WTC11 (cell line): ENCODE results near the gene TRAPPC3.

Experiments used
- CREM ChIP-seq: sonication (generic); formaldehyde crosslinking; IDR thresholded peaks from 2 replicates; pipeline ENCODE4 v1.8.1; 2022; ENCODE audit warnings: mild to moderate bottlenecking, missing genetic modification reagents, moderate library complexity
- ETV6 ChIP-seq: sonication (generic); formaldehyde crosslinking; IDR thresholded peaks from 2 replicates; pipeline ENCODE4 v1.8.1; 2022; ENCODE audit warnings: mild to moderate bottlenecking, missing genetic modification reagents
- FOXK1 ChIP-seq: sonication (generic); formaldehyde crosslinking; IDR thresholded peaks from 2 replicates; pipeline ENCODE4 v1.8.0; 2022; ENCODE audit warnings: mild to moderate bottlenecking, moderate library complexity, missing genetic modification reagents
- SP1 ChIP-seq: sonication (generic); formaldehyde crosslinking; conservative IDR thresholded peaks from 2 replicates; pipeline ENCODE4 v1.8.1; 2022; ENCODE audit warnings: missing genetic modification reagents
- TEAD4 ChIP-seq: sonication (generic); formaldehyde crosslinking; IDR thresholded peaks from 2 replicates; pipeline ENCODE4 v1.8.0; 2022; ENCODE audit warnings: mild to moderate bottlenecking, missing genetic modification reagents
- ZNF219 ChIP-seq: sonication (generic); formaldehyde crosslinking; IDR thresholded peaks from 2 replicates; pipeline ENCODE4 v1.8.0; 2023; ENCODE audit warnings: missing genetic modification reagents, mild to moderate bottlenecking, borderline replicate concordance
- ZNF317 ChIP-seq: sonication (generic); formaldehyde crosslinking; IDR thresholded peaks from 2 replicates; pipeline ENCODE4 v1.8.1; 2023; ENCODE audit warnings: low read depth, mild to moderate bottlenecking, moderate library complexity, missing genetic modification reagents, borderline replicate concordance
- TF ChIP-seq, protein P1 (sequence below): fragments of 200-600 bp; IDR thresholded peaks from 2 replicates; pipeline ENCODE4 v1.8.0; 2022; ENCODE audit warnings: antibody characterized with exemption
- TF ChIP-seq, protein P2 (sequence below): sonication (generic); formaldehyde crosslinking; conservative IDR thresholded peaks from 2 replicates; pipeline ENCODE4 v1.8.1; 2022; ENCODE audit warnings: mild to moderate bottlenecking, missing genetic modification reagents
- TF ChIP-seq, protein P3 (sequence below): sonication (generic); formaldehyde crosslinking; IDR thresholded peaks from 2 replicates; pipeline ENCODE4 v1.8.0; 2022; ENCODE audit warnings: mild to moderate bottlenecking, missing genetic modification reagents
- TF ChIP-seq, protein P4 (sequence below): sonication (generic); formaldehyde crosslinking; IDR thresholded peaks from 2 replicates; pipeline ENCODE4 v1.8.1; 2023; ENCODE audit warnings: mild to moderate bottlenecking, missing genetic modification reagents, moderate library complexity
- TF ChIP-seq, protein P5 (sequence below): fragments of 250-450 bp; sonication (Bioruptor Pico); IDR thresholded peaks from 2 replicates; pipeline ENCODE4 v1.9.0; 2021; ENCODE audit warnings: mild to moderate bottlenecking, borderline replicate concordance
- TF ChIP-seq, protein P6 (sequence below): sonication (generic); formaldehyde crosslinking; IDR thresholded peaks from 2 replicates; pipeline ENCODE4 v1.8.1; 2022; ENCODE audit warnings: low read depth, missing genetic modification reagents, borderline replicate concordance

DNA sequence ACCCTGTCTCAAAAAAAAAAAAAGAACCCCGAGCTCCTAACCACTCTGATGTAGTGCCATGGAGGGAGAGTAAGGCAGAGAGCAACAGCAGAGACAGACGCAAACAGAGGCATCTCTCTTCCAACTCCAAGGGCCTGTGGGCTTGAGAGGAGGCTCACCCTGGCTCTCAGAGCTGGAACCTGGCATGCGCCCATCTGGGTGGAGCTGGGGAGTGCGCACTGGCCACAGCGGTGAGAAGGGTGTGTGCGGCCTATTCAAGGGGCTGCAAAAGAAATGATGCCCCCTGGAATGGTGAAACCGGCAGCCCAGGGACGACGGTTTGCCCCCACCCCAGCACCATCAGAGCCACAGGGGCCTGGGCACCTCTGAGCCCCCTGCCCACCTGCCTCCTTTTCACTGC lies 41.9 kb downstream of the TRAPPC3 start:
- TF ChIP-seq, protein P1, sequence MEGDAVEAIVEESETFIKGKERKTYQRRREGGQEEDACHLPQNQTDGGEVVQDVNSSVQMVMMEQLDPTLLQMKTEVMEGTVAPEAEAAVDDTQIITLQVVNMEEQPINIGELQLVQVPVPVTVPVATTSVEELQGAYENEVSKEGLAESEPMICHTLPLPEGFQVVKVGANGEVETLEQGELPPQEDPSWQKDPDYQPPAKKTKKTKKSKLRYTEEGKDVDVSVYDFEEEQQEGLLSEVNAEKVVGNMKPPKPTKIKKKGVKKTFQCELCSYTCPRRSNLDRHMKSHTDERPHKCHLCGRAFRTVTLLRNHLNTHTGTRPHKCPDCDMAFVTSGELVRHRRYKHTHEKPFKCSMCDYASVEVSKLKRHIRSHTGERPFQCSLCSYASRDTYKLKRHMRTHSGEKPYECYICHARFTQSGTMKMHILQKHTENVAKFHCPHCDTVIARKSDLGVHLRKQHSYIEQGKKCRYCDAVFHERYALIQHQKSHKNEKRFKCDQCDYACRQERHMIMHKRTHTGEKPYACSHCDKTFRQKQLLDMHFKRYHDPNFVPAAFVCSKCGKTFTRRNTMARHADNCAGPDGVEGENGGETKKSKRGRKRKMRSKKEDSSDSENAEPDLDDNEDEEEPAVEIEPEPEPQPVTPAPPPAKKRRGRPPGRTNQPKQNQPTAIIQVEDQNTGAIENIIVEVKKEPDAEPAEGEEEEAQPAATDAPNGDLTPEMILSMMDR, result no peak
- TF ChIP-seq ZNF219 (no peak), ZNF317 (CRISPR knock-in tag) (no peak), FOXK1 (CRISPR knock-in tag) (no peak), ETV6 (no peak), CREM (CRISPR knock-in tag) (no peak), TEAD4 (CRISPR knock-in tag) (no peak), SP1 (CRISPR knock-in tag) (no peak)
- TF ChIP-seq, protein P2, sequence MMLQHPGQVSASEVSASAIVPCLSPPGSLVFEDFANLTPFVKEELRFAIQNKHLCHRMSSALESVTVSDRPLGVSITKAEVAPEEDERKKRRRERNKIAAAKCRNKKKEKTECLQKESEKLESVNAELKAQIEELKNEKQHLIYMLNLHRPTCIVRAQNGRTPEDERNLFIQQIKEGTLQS (CRISPR knock-in tag), result no peak
- TF ChIP-seq, protein P3, sequence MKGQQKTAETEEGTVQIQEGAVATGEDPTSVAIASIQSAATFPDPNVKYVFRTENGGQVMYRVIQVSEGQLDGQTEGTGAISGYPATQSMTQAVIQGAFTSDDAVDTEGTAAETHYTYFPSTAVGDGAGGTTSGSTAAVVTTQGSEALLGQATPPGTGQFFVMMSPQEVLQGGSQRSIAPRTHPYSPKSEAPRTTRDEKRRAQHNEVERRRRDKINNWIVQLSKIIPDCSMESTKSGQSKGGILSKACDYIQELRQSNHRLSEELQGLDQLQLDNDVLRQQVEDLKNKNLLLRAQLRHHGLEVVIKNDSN (CRISPR knock-in tag), result no peak
- TF ChIP-seq, protein P4, sequence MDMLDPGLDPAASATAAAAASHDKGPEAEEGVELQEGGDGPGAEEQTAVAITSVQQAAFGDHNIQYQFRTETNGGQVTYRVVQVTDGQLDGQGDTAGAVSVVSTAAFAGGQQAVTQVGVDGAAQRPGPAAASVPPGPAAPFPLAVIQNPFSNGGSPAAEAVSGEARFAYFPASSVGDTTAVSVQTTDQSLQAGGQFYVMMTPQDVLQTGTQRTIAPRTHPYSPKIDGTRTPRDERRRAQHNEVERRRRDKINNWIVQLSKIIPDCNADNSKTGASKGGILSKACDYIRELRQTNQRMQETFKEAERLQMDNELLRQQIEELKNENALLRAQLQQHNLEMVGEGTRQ, result no peak
- TF ChIP-seq, protein P5, sequence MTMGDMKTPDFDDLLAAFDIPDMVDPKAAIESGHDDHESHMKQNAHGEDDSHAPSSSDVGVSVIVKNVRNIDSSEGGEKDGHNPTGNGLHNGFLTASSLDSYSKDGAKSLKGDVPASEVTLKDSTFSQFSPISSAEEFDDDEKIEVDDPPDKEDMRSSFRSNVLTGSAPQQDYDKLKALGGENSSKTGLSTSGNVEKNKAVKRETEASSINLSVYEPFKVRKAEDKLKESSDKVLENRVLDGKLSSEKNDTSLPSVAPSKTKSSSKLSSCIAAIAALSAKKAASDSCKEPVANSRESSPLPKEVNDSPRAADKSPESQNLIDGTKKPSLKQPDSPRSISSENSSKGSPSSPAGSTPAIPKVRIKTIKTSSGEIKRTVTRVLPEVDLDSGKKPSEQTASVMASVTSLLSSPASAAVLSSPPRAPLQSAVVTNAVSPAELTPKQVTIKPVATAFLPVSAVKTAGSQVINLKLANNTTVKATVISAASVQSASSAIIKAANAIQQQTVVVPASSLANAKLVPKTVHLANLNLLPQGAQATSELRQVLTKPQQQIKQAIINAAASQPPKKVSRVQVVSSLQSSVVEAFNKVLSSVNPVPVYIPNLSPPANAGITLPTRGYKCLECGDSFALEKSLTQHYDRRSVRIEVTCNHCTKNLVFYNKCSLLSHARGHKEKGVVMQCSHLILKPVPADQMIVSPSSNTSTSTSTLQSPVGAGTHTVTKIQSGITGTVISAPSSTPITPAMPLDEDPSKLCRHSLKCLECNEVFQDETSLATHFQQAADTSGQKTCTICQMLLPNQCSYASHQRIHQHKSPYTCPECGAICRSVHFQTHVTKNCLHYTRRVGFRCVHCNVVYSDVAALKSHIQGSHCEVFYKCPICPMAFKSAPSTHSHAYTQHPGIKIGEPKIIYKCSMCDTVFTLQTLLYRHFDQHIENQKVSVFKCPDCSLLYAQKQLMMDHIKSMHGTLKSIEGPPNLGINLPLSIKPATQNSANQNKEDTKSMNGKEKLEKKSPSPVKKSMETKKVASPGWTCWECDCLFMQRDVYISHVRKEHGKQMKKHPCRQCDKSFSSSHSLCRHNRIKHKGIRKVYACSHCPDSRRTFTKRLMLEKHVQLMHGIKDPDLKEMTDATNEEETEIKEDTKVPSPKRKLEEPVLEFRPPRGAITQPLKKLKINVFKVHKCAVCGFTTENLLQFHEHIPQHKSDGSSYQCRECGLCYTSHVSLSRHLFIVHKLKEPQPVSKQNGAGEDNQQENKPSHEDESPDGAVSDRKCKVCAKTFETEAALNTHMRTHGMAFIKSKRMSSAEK (CRISPR knock-in tag), result no peak
- TF ChIP-seq, protein P6, sequence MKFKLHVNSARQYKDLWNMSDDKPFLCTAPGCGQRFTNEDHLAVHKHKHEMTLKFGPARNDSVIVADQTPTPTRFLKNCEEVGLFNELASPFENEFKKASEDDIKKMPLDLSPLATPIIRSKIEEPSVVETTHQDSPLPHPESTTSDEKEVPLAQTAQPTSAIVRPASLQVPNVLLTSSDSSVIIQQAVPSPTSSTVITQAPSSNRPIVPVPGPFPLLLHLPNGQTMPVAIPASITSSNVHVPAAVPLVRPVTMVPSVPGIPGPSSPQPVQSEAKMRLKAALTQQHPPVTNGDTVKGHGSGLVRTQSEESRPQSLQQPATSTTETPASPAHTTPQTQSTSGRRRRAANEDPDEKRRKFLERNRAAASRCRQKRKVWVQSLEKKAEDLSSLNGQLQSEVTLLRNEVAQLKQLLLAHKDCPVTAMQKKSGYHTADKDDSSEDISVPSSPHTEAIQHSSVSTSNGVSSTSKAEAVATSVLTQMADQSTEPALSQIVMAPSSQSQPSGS (CRISPR knock-in tag), result no peak
